IPS-18a (cell line): ENCODE measurements around the gene SLC16A8.

Experiments
- H3K27ac ChIP-seq: one replicate; pipeline ENCODE4 v1.5.1; 2013; ENCODE audit warnings: low read length
- H3K27me3 ChIP-seq: one replicate; pipeline ENCODE4 v1.6.1; 2013; ENCODE audit warnings: mild to moderate bottlenecking, low read length; ENCODE audit not compliant: control insufficient read depth, insufficient read depth
- H3K36me3 ChIP-seq: one replicate; pipeline ENCODE4 v1.6.1; 2013; ENCODE audit warnings: low read depth, low read length; ENCODE audit not compliant: control insufficient read depth
- H3K4me1 ChIP-seq: one replicate; pipeline ENCODE4 v1.6.1; 2013; ENCODE audit warnings: low read depth, low read length; ENCODE audit not compliant: control insufficient read depth
- H3K4me3 ChIP-seq: one replicate; pipeline ENCODE4 v1.5.1; 2013; ENCODE audit warnings: low read length
- H3K9ac ChIP-seq: one replicate; pipeline ENCODE4 v1.6.1; 2013; ENCODE audit warnings: mild to moderate bottlenecking, low read length, moderate library complexity
- H3K9me3 ChIP-seq: one replicate; pipeline ENCODE4 v1.6.1; 2013; ENCODE audit warnings: low read depth, low read length; ENCODE audit not compliant: control insufficient read depth

The SLC16A8 gene

DNA sequence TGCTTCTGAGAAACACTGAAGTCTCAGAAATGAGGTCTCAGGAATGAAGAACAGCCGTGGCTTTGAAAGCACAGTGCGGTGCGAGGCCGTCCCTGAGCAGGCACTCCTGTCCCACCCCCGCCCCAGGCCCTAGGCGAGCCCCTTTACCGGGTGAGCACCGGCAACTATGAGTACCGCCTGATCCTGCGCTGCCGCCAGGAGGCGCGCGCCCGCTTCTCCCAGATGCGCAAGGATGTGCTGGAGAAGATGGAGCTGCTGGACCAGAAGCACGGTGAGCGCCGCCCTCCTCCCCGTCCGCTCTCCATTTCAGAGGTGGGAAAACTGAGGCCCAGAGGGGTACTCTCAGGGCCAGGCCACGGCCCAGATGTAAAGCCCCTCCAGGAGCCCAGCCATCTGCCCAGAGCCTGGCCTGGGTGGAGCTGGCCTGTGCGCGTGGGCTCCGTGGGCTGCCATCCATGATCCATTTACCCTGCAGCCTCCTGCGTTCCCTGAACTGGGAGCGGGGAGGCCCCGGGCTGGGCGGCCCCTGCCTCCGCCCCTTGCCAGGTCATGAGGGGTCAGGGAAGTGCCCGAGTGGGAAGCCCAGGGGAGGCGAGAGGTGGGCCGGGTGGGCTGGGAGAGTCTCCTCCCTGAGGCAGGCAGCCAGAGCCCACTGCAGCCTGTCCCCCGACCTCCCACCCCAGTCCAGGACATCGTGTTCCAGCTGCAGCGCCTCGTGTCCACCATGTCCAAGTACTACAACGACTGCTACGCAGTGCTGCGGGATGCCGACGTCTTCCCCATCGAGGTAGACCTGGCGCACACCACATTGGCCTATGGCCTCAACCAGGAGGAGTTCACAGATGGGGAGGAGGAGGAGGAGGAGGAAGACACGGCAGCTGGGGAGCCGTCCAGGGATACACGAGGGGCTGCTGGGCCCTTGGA lies 9.5 kb downstream of the SLC16A8 start:
- Histone ChIP-seq H3K36me3 (peaks cover 24% of the 10 kb centered on the region), H3K27ac (no peak overlapping the region), H3K9me3 (no peaks in the 10 kb centered on the region), H3K4me3 (no peak overlapping the region), H3K4me1 (no peaks in the 10 kb centered on the region), H3K27me3 (no peaks in the 10 kb centered on the region), H3K9ac (no peak overlapping the region)

GRCh38 chr22:38073150-38074130 lies 10.5 kb downstream of the SLC16A8 start:
- H3K9ac ChIP-seq, result no peak overlapping the region
- no peaks in the 10 kb centered on the region for H3K27me3 ChIP-seq
- H3K36me3 ChIP-seq, result peaks cover 24% of the 10 kb centered on the region
- no peak overlapping the region for H3K27ac ChIP-seq
- no peaks in the 10 kb centered on the region for H3K4me1 ChIP-seq
- no peaks in the 10 kb centered on the region for H3K9me3 ChIP-seq
- no peak overlapping the region for H3K4me3 ChIP-seq

GRCh38 chr22:38072322-38073149 lies 11.4 kb downstream of the SLC16A8 start:
- Histone ChIP-seq H3K4me3 (no peak overlapping the region), H3K36me3 (peaks cover 24% of the 10 kb centered on the region), H3K9ac (no peak overlapping the region), H3K27ac (no peak overlapping the region), H3K4me1 (no peaks in the 10 kb centered on the region), H3K27me3 (no peaks in the 10 kb centered on the region), H3K9me3 (no peaks in the 10 kb centered on the region)

DNA sequence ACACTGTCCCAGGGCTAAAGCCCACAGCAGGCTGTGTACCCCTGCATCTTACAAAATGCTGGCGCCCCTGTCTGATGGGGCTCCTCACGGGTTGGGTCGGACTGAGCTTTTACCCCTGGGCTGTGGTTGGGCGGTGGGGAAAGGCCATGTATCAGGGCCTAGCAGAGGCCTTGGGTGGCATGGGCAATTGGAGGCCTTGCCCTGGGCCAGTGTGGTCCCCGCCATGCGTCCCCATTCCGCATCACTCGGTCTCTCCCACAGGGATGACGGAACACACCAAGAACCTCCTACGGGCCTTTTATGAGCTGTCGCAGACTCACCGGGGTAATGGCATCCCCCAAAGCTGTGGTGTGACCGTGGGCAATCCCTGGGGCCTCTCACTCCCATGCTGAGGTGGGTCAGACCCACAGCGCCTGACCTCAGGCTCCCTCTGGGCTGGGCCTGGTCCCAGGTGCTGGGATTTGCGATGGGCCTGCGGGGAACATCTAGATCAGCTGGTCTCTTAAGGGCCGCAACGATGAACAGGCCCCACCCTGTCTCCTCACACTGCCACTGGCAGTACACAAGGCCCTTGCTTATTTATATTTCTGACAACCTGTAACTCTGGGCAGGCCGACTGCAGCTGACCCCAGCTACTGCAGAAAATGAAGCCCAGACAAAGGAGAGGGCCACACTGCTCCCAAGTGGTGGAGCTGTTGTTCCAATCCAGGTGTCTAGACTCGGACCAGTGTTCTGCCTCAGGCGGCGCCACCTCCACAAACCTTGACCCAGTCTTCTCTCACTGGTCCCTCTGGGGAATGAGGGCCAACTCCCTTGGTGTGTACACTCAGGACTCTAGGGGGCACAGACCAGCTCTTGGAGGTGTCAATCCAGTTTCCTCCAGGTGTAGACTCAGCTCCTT lies 12.3 kb downstream of the SLC16A8 start:
- Histone ChIP-seq H3K9me3 (no peaks in the 10 kb centered on the region), H3K27me3 (no peaks in the 10 kb centered on the region), H3K9ac (no peak overlapping the region), H3K36me3 (peaks cover 24% of the 10 kb centered on the region), H3K4me3 (no peak overlapping the region), H3K27ac (no peak overlapping the region), H3K4me1 (no peaks in the 10 kb centered on the region)

GRCh38 chr22:38070250-38070921 lies 13.6 kb downstream of the SLC16A8 start:
- no peaks in the 10 kb centered on the region for H3K27me3 ChIP-seq
- no peak overlapping the region for H3K4me3 ChIP-seq
- no peaks in the 10 kb centered on the region for H3K4me1 ChIP-seq
- no peak overlapping the region for H3K9ac ChIP-seq
- no peak overlapping the region for H3K27ac ChIP-seq
- no peaks in the 10 kb centered on the region for H3K9me3 ChIP-seq
- peaks cover 26% of the 10 kb centered on the region for H3K36me3 ChIP-seq

GRCh38 chr22:38069372-38070249 lies 14.4 kb downstream of the SLC16A8 start:
- Histone ChIP-seq H3K9me3 (no peaks in the 10 kb centered on the region), H3K27me3 (no peaks in the 10 kb centered on the region), H3K9ac (no peak overlapping the region), H3K27ac (no peak overlapping the region), H3K4me3 (no peak overlapping the region), H3K36me3 (peaks cover 34% of the 10 kb centered on the region), H3K4me1 (no peaks in the 10 kb centered on the region)

DNA sequence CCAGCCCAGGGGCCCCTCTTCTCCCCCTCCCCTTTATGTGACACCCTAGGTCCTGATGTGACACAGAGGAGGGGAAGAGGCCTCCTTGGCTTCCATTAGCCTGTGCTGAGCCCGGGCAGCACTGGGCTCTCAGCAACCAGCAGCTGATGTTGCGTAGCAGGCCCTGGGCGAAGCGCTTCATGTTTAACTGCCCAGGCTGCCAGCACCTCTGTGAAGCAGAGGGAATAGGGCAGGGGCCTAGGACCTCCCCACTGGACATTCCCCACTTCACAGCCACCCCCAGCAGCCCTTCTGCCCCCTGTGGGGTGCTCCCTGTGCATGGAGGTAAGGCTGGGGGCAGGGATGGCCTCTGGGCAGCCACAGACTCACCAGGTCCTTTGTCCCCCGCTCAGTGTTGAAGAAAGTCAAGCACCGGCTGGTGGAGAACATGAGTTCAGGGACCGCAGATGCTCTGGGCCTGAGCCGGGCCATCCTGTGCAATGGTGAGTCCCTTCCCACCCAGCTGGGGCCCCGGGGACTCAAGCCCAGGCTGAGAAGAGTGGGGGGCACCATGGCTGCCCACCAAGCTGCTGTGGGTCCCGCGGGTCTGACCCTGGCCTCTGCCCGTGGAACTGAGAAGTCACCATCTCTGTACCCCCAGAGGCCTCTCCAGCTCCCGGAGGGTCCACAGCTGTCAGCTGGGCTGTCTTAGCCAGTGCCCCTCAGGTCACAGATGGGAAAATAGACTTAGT lies 15.2 kb downstream of the SLC16A8 start:
- Histone ChIP-seq H3K9ac (no peak overlapping the region), H3K27me3 (no peaks in the 10 kb centered on the region), H3K36me3 (peaks cover 34% of the 10 kb centered on the region), H3K4me3 (no peak overlapping the region), H3K27ac (no peak overlapping the region), H3K4me1 (no peaks in the 10 kb centered on the region), H3K9me3 (no peaks in the 10 kb centered on the region)

DNA sequence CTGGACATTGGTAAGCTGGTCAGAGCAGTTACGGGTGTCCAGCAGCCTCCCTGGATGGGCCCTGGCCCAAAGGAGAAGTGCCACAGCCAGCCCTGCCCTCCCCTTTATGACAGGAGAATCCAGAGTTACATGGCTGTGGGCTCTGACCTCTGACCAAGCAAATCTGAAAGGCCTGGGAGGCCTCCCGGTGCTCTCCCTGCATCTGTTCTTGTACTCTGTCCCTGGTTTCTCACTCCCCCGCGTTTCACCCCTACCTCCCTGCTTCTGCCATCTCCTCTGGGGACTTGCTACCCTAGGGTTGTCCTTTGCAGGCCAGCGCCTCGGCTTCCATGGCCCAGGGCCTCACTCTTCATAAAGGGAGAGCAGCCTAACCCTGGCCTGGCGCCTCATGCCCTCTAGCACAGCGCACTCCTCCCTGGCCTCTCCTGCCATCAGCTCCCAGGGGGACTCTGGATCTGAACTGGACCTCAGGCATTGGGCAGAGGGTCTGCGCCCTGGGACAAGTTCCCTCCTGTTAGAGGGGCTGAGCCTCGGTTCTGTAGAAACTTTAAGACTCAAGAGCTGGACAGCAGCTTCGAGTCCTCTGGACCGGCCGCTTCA lies 16.1 kb downstream of the SLC16A8 start:
- Histone ChIP-seq H3K9ac (no peak overlapping the region), H3K36me3 (peaks cover 30% of the 10 kb centered on the region), H3K27ac (no peak overlapping the region), H3K27me3 (no peaks in the 10 kb centered on the region), H3K4me1 (no peaks in the 10 kb centered on the region), H3K4me3 (no peak overlapping the region), H3K9me3 (no peaks in the 10 kb centered on the region)

DNA sequence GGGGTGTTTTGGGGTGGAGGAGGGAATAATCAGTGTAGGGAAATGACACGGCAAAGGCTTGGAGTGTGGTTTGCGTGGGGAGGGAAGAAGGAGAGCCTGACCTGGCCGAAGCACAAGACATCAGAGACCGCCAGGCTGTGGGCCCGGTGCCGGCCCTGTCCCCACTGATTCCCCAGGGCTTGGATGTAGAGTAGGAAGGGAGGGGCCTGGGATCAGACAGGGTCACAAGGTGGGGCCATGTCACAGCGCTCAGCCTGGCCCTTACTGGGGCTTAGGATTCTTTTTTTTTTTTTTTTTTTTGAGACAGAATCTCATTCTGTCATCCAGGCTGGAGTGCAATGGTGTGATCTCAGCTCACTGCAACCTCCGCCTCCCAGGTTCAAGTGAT lies 17.0 kb downstream of the SLC16A8 start:
- H3K27me3 ChIP-seq, result no peaks in the 10 kb centered on the region
- H3K9ac ChIP-seq, result no peak overlapping the region
- H3K4me1 ChIP-seq, result no peaks in the 10 kb centered on the region
- H3K4me3 ChIP-seq, result no peak overlapping the region
- H3K36me3 ChIP-seq, result peaks cover 23% of the 10 kb centered on the region
- H3K27ac ChIP-seq, result no peak overlapping the region
- no peaks in the 10 kb centered on the region for H3K9me3 ChIP-seq
